ENCODE measurements around the gene FANCD2. TPM values are rescaled to one million over a fixed set of nuclear protein-coding genes. Genes with fewer than 3 reads are reported as not detected.

FANCD2 gene
- 14.5 TPM for polyA plus RNA-seq
- long read RNA-seq, donor 1 = 0 reads
- long read RNA-seq, donor 2, partial matches to known transcripts = 0 of 2 reads
- long read RNA-seq, donor 2, other reads (novel, unspliced or antisense) = 0 of 2 reads
- long read RNA-seq, donor 3 = 0 reads
- long read RNA-seq, donor 4 = 0 reads
- long read RNA-seq, donor 5 = 0 reads
- long read RNA-seq, donor 6 = 0 reads
- long read RNA-seq, donor 7 = 0 reads
- long read RNA-seq, donor 8 = 0 reads
- long read RNA-seq, donor 9 = 0 reads
- long read RNA-seq, donor 10 = 0 reads
- long read RNA-seq, donor 11 = 0 reads

DNA sequence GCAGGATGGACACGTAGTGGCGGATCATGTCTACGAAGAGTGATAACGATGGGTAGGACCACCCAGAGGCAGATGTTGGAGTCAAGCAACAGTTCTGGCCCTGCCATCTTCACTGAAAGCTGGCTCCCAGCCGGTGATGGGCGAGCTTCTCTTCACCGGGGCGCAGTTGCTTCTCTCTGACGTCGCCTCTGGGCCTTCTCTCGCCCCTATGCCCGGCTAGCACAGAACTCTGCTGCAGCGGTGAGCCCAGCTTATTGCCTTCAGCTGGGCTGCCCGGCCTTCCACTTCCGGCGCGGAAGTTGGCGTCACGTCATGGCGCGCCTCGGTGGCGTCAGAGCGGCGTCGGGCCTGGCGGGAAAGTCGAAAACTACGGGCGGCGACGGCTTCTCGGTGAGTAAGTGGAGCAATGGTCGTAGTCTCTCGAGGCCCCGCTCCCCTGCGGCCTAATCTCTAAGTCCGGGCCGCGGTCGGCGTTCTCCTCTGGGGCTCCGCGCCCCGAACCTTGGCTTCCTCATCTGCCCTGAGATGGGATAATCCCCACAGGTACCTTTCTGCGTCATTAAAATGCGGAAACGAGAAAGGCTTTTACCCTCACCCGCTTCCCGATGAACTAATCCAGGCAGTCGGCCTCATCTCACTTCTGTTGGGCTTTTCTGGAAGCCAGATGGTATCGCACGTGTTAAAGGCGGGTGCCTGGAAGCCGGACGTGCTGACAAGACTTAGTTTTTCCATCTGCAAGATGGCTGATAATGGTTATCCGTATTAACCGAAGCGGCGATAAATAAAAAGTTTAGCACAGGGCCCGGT, at the start of gene FANCD2:
Gene FANCD2 (plus strand): TSS at position 354 of the 807 bp plus-strand sequence. CDS start 2,221 bp downstream, outside the sequence.
- no CpG with 5 or more reads among the region's 61 CpGs for WGBS (ENCODE audit: insufficient coverage, low lambda C conversion rate)
- H3K36me3 ChIP-seq (ENCODE audit: control insufficient read depth, insufficient read depth, low read length) = peaks cover 19% of the 10 kb centered on the region
- H3K4me3 ChIP-seq (ENCODE audit: low read length) = peak within 1 kb of the TSS; percentile 69
- peak within 1 kb of the TSS; percentile 40 for H3K27ac ChIP-seq (ENCODE audit: low read length)
- DNase-seq = peak; percentile 89 to 90
- H3K4me1 ChIP-seq (ENCODE audit: control insufficient read depth, insufficient read depth, low read length) = peaks cover 14% of the 10 kb centered on the region
- no peaks in the 10 kb centered on the region for H3K9me3 ChIP-seq (ENCODE audit: control insufficient read depth, low read depth, low read length)
- H3K27me3 ChIP-seq (ENCODE audit: control insufficient read depth, insufficient read depth, low read length) = no peaks in the 10 kb centered on the region

GRCh38 chr3:9976721-9977709, 49.2 kb upstream of the FANCD2 start:
- no peaks in the 10 kb centered on the region for H3K27me3 ChIP-seq (ENCODE audit: control insufficient read depth, insufficient read depth, low read length)
- no peak overlapping the region for H3K27ac ChIP-seq (ENCODE audit: low read length)
- DNase-seq = peak in 1 of 2 donors; percentile 12
- peaks cover 49% of the 10 kb centered on the region for H3K36me3 ChIP-seq (ENCODE audit: control insufficient read depth, insufficient read depth, low read length)
- H3K4me1 ChIP-seq (ENCODE audit: control insufficient read depth, insufficient read depth, low read length) = no peaks in the 10 kb centered on the region
- WGBS (ENCODE audit: insufficient coverage, low lambda C conversion rate) = 90% methylated on average over 2 of the region's 7 CpGs
- H3K4me3 ChIP-seq (ENCODE audit: low read length) = no peak overlapping the region
- H3K9me3 ChIP-seq (ENCODE audit: control insufficient read depth, low read depth, low read length) = no peaks in the 10 kb centered on the region

GRCh38 chr3:9978710-9979305, 47.4 kb upstream of the FANCD2 start:
- H3K4me3 ChIP-seq (ENCODE audit: low read length) = no peak overlapping the region
- no peaks in the 10 kb centered on the region for H3K27me3 ChIP-seq (ENCODE audit: control insufficient read depth, insufficient read depth, low read length)
- H3K4me1 ChIP-seq (ENCODE audit: control insufficient read depth, insufficient read depth, low read length) = no peaks in the 10 kb centered on the region
- DNase-seq = no peak
- no peaks in the 10 kb centered on the region for H3K9me3 ChIP-seq (ENCODE audit: control insufficient read depth, low read depth, low read length)
- H3K36me3 ChIP-seq (ENCODE audit: control insufficient read depth, insufficient read depth, low read length) = peaks cover 45% of the 10 kb centered on the region
- H3K27ac ChIP-seq (ENCODE audit: low read length) = no peak overlapping the region
- WGBS (ENCODE audit: insufficient coverage, low lambda C conversion rate) = no CpG with 5 or more reads among the region's 8 CpGs

- Histone ChIP-seq H3K4me3 (ENCODE audit: low read length) (no peak overlapping the region), H3K4me1 (ENCODE audit: control insufficient read depth, insufficient read depth, low read length) (peaks cover under 1% of the 10 kb centered on the region), H3K27me3 (ENCODE audit: control insufficient read depth, insufficient read depth, low read length) (no peaks in the 10 kb centered on the region), H3K27ac (ENCODE audit: low read length) (no peak overlapping the region), H3K9me3 (ENCODE audit: control insufficient read depth, low read depth, low read length) (no peaks in the 10 kb centered on the region), H3K36me3 (ENCODE audit: control insufficient read depth, insufficient read depth, low read length) (peaks cover 35% of the 10 kb centered on the region)
- no CpG with 5 or more reads among the region's 2 CpGs for WGBS (ENCODE audit: insufficient coverage, low lambda C conversion rate)
- DNase-seq = no peak
Observed at GRCh38 chr3:9980251-9980650, 46.0 kb upstream of the FANCD2 start.

DNA sequence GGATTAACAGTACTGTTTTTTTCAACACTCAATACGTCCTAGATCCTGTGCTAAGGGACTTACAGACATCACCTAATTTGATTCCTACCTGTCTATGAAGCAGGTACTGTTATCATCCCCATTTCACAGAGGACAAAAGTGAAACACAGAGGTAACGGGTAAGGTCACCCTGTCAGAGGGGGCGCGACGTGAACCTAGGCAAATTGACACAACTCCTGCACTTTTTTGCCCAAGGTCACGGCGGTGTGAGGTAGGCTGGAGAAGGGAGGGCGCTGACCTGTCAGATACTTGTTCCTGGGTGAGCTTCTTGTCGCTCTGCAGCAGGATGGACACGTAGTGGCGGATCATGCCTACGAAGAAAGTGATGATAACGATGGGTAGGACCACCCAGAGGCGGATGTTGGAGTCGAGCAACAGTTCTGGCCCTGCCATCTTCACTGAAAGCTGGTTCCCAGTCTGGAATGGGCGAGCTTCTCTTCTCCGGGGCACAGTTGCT, 40.0 kb upstream of the FANCD2 start:
- peaks cover 11% of the 10 kb centered on the region for H3K36me3 ChIP-seq (ENCODE audit: control insufficient read depth, insufficient read depth, low read length)
- peak overlapping the region; percentile 78 for H3K4me3 ChIP-seq (ENCODE audit: low read length)
- H3K27me3 ChIP-seq (ENCODE audit: control insufficient read depth, insufficient read depth, low read length) = no peaks in the 10 kb centered on the region
- no peak for DNase-seq
- H3K27ac ChIP-seq (ENCODE audit: low read length) = no peak overlapping the region
- H3K9me3 ChIP-seq (ENCODE audit: control insufficient read depth, low read depth, low read length) = no peaks in the 10 kb centered on the region
- peaks cover 8% of the 10 kb centered on the region for H3K4me1 ChIP-seq (ENCODE audit: control insufficient read depth, insufficient read depth, low read length)
- WGBS (ENCODE audit: insufficient coverage, low lambda C conversion rate) = no CpG with 5 or more reads among the region's 17 CpGs

- Histone ChIP-seq H3K27ac (ENCODE audit: low read length) (no peak overlapping the region), H3K9me3 (ENCODE audit: control insufficient read depth, low read depth, low read length) (no peaks in the 10 kb centered on the region), H3K36me3 (ENCODE audit: control insufficient read depth, insufficient read depth, low read length) (peaks cover 4% of the 10 kb centered on the region), H3K27me3 (ENCODE audit: control insufficient read depth, insufficient read depth, low read length) (no peaks in the 10 kb centered on the region), H3K4me1 (ENCODE audit: control insufficient read depth, insufficient read depth, low read length) (no peaks in the 10 kb centered on the region), H3K4me3 (ENCODE audit: low read length) (no peak overlapping the region)
- no peak for DNase-seq
- 100% methylated on average over 1 of the region's 10 CpGs for WGBS (ENCODE audit: insufficient coverage, low lambda C conversion rate)
Observed at GRCh38 chr3:9994086-9994844, 32.0 kb upstream of the FANCD2 start.

DNA sequence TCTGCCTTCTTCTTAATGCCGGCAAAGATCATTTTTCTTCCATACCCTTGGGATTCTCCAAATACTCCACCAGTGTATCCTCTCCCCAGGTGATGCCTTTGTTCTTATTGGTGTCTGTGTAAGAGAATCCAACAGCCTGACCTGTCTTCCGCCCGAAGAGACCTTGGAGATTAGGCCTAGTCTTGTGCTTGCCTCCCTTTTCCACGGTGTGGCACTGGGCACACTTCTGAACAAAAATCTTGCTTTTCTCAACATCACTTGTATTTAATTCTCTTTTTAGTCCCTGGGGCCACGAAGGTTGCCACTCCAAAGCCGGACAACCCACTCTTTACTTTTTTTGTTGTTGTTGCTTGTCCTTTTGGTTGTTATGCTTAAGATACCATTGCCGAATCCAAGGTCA, 25.6 kb upstream of the FANCD2 start:
- Histone ChIP-seq H3K4me1 (ENCODE audit: control insufficient read depth, insufficient read depth, low read length) (no peaks in the 10 kb centered on the region), H3K27ac (ENCODE audit: low read length) (no peak overlapping the region), H3K27me3 (ENCODE audit: control insufficient read depth, insufficient read depth, low read length) (no peaks in the 10 kb centered on the region), H3K36me3 (ENCODE audit: control insufficient read depth, insufficient read depth, low read length) (peaks cover 9% of the 10 kb centered on the region), H3K9me3 (ENCODE audit: control insufficient read depth, low read depth, low read length) (no peaks in the 10 kb centered on the region), H3K4me3 (ENCODE audit: low read length) (no peak overlapping the region)
- DNase-seq = no peak
- 100% methylated on average over 1 of the region's 7 CpGs for WGBS (ENCODE audit: insufficient coverage, low lambda C conversion rate)

DNA sequence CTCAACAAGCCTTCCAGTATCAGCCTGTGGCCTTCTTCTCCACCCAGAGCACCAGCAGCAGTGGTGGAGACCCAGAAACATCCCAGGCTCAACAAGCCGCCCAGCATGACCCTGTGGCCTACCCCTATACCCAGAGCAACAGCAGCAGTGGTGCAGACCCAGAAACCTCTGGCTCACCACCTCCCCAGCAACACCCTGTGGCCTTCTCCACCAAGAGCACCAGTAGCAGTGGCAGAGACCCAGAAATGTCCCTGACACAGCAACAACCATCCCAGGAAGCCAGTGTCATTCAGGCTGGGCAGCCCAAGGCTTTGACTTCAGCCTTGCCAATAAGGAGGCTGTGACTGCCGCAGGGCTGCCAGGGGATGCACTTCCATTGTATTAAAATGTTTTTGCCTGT, 23.3 kb upstream of the FANCD2 start:
- H3K4me3 ChIP-seq (ENCODE audit: low read length) = no peak overlapping the region
- WGBS (ENCODE audit: insufficient coverage, low lambda C conversion rate) = no CpG with 5 or more reads among the region's 2 CpGs
- H3K36me3 ChIP-seq (ENCODE audit: control insufficient read depth, insufficient read depth, low read length) = peaks cover 9% of the 10 kb centered on the region
- H3K27ac ChIP-seq (ENCODE audit: low read length) = no peak overlapping the region
- H3K27me3 ChIP-seq (ENCODE audit: control insufficient read depth, insufficient read depth, low read length) = no peaks in the 10 kb centered on the region
- H3K9me3 ChIP-seq (ENCODE audit: control insufficient read depth, low read depth, low read length) = no peaks in the 10 kb centered on the region
- no peak for DNase-seq
- no peaks in the 10 kb centered on the region for H3K4me1 ChIP-seq (ENCODE audit: control insufficient read depth, insufficient read depth, low read length)

DNA sequence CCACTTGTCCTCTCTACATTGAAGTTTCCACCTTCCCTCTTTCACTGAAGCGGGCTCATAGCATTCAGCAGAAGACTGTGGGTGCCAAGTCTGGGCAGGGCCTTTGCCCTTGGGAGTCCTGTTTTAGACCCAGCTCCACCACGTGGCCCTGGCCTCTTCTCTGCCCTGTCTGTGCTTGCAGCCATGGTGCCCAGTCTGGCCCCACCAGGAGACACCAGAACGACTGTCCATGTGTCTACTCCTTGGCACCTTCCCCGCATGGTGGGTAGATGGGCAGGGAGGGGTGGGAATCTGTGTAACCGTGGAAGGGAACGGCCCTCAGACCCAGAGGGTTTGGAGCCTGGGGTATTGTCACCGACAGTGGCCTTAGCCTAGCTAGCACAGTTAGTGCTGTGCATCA, 21.7 kb upstream of the FANCD2 start:
- no peak overlapping the region for H3K4me3 ChIP-seq (ENCODE audit: low read length)
- H3K36me3 ChIP-seq (ENCODE audit: control insufficient read depth, insufficient read depth, low read length) = peaks cover 5% of the 10 kb centered on the region
- WGBS (ENCODE audit: insufficient coverage, low lambda C conversion rate) = no CpG with 5 or more reads among the region's 7 CpGs
- H3K27ac ChIP-seq (ENCODE audit: low read length) = no peak overlapping the region
- H3K9me3 ChIP-seq (ENCODE audit: control insufficient read depth, low read depth, low read length) = no peaks in the 10 kb centered on the region
- no peak for DNase-seq
- H3K4me1 ChIP-seq (ENCODE audit: control insufficient read depth, insufficient read depth, low read length) = peaks cover 4% of the 10 kb centered on the region
- no peaks in the 10 kb centered on the region for H3K27me3 ChIP-seq (ENCODE audit: control insufficient read depth, insufficient read depth, low read length)
